K562 (cell line): Measurements from ENCODE around the gene ABHD18. TPM values are rescaled to one million over a fixed set of nuclear protein-coding genes. Genes with fewer than 3 reads are reported as not detected.
A peak's percentile ranks its signal among the peaks of the same experiment; 100 is the strongest.

Source experiments
- ATAC-seq: fragments of 200-7000 bp; cut with Tn5 transposase; 3 replicates; pipeline ENCODE4 v1.9.1; 2020; ENCODE audit warnings: moderate library complexity
- BruUV-seq: library from RNA; stranded (reverse); fragments of 400-500 nt; replicated peaks from 2 replicates; lab custom pipeline; 2021; lab: Mats Ljungman, UMichigan
- CTCF ChIA-PET: fragments of 300-600 bp; formaldehyde crosslinking; extraction: SDS; loops from one replicate; lab custom pipeline; 2021; ENCODE audit warnings: low intra/inter-chr PET ratio; lab: Yijun Ruan, JAX
- POLR2A ChIA-PET: fragments of 300-600, 350-650 bp; sonication (Branson Sonifier 250); formaldehyde crosslinking; extraction: SDS; loops from one replicate; lab custom pipeline; 2021; ENCODE audit warnings: antibody characterized with exemption, inconsistent platforms; lab: Yijun Ruan, JAX
- DNase-seq, 4 experiments: peaks; one replicate each; pipeline versions ENCODE4 v3.0.0 to v3.0.0-alpha.2; 2011 to 2018; ENCODE audit warnings: low spot score in 3 of 4, mixed read lengths in 3 of 4; ENCODE audit errors: extremely low read depth in 1 of 4
- FAIRE-seq: peaks from 2 replicates; lab custom pipeline; 2011; peaks lifted over from hg19 to GRCh38; lab: Jason Lieb, UNC
- H2AFZ ChIP-seq: 2 replicates; pipeline ENCODE4 v1.6.0; 2011; ENCODE audit warnings: low read depth, low read length, control low read depth, inconsistent platforms
- H3K27ac ChIP-seq: fragments of 200-600 bp; 3 replicates; pipeline ENCODE4 v1.8.0; 2011; ENCODE audit warnings: low read depth, mild to moderate bottlenecking, control low read depth, inconsistent platforms, low read length, moderate library complexity, mixed read lengths; ENCODE audit errors: extremely low read depth
- H3K27me3 ChIP-seq, 2 experiments: fragments of 300-600 bp in 1 of 2; 2 replicates in 1 of 2; 3 replicates in 1 of 2; pipeline versions ENCODE4 v1.6.0 to v1.8.0; 2011; ENCODE audit warnings: inconsistent platforms in 2 of 2, low read length in 2 of 2, mild to moderate bottlenecking in 1 of 2, mixed read lengths in 1 of 2, moderate library complexity in 1 of 2; ENCODE audit not compliant: control insufficient read depth in 2 of 2, insufficient read depth in 2 of 2
- H3K36me3 ChIP-seq: fragments of 300-600 bp; 3 replicates; pipeline ENCODE4 v1.8.0; 2011; ENCODE audit warnings: mild to moderate bottlenecking, low read length, inconsistent platforms; ENCODE audit not compliant: control insufficient read depth, insufficient read depth
- H3K4me1 ChIP-seq, 2 experiments: fragments of 200-600 bp in 1 of 2; replicated peaks in 1 of 2; 2 replicates in 1 of 2; 3 replicates in 1 of 2; pipeline versions ENCODE4 v1.5.1 to v1.8.0; 2011; ENCODE audit warnings: inconsistent platforms in 2 of 2, low read length in 2 of 2, mild to moderate bottlenecking in 1 of 2, mixed read lengths in 1 of 2, moderate library complexity in 1 of 2; ENCODE audit not compliant: control insufficient read depth in 2 of 2, insufficient read depth in 2 of 2
- H3K4me2 ChIP-seq: 2 replicates; pipeline ENCODE4 v1.6.1; 2011; ENCODE audit warnings: low read length, control low read depth, inconsistent platforms, mixed read lengths; ENCODE audit not compliant: insufficient read depth
- H3K4me3 ChIP-seq: fragments of 200-600 bp; sonication (generic), shearing (Covaris generic); 2 replicates; pipeline ENCODE4 v1.5.1; 2016; ENCODE audit warnings: control low read depth, inconsistent platforms
- H3K79me2 ChIP-seq: fragments of 200-600 bp; 3 replicates; pipeline ENCODE4 v1.8.0; 2011; ENCODE audit warnings: low read length, inconsistent platforms; ENCODE audit not compliant: control insufficient read depth, insufficient read depth
- H3K9ac ChIP-seq, 2 experiments: 2 replicates each; pipeline versions ENCODE4 v1.6.0 to v1.6.1; 2011; ENCODE audit warnings: low read depth in 2 of 2, low read length in 2 of 2, control low read depth in 1 of 2, inconsistent platforms in 1 of 2, mild to moderate bottlenecking in 1 of 2, mixed read lengths in 1 of 2; ENCODE audit not compliant: insufficient read depth in 1 of 2
- H3K9me1 ChIP-seq: one replicate; pipeline ENCODE4 v1.6.0; 2011; ENCODE audit warnings: inconsistent platforms, mild to moderate bottlenecking, low read length, moderate library complexity; ENCODE audit not compliant: control insufficient read depth, insufficient read depth
- H3K9me3 ChIP-seq: replicated peaks from 2 replicates; pipeline ENCODE4 v1.5.1; 2011; ENCODE audit warnings: low read depth, low read length, inconsistent platforms; ENCODE audit not compliant: control insufficient read depth, insufficient read depth
- H4K20me1 ChIP-seq: replicated peaks from 2 replicates; pipeline ENCODE4 v1.6.1; 2011; ENCODE audit warnings: low read length, inconsistent platforms, mixed read lengths; ENCODE audit not compliant: control insufficient read depth, insufficient read depth
- ARID4B ChIP-seq: sonication (generic); formaldehyde crosslinking; IDR thresholded peaks from 2 replicates; pipeline ENCODE4 v1.8.0; 2022; ENCODE audit warnings: mild to moderate bottlenecking, missing genetic modification reagents
- ATF6 ChIP-seq: sonication (generic); formaldehyde crosslinking; IDR thresholded peaks from 2 replicates; pipeline ENCODE4 v1.4.0; 2020; ENCODE audit warnings: mild to moderate bottlenecking, missing genetic modification reagents
- CBFB ChIP-seq: sonication (generic); formaldehyde crosslinking; IDR thresholded peaks from 2 replicates; pipeline ENCODE4 v1.4.0; 2020; ENCODE audit warnings: mild to moderate bottlenecking, missing genetic modification reagents
- HMGN3 ChIP-seq: IDR thresholded peaks from 2 replicates; pipeline ENCODE4 v1.6.1; 2011; ENCODE audit warnings: borderline replicate concordance, low read depth, mild to moderate bottlenecking, mixed read lengths, low read length; ENCODE audit not compliant: insufficient read length; ENCODE audit errors: extremely low read depth
- KAT7 ChIP-seq: sonication (generic); formaldehyde crosslinking; IDR thresholded peaks from 2 replicates; pipeline ENCODE4 v1.8.0; 2022; ENCODE audit warnings: missing genetic modification reagents, mild to moderate bottlenecking, borderline replicate concordance
- MEIS2 ChIP-seq: fragments of 450-650 bp; IDR thresholded peaks from 2 replicates; pipeline ENCODE4 v1.6.1; 2014; ENCODE audit warnings: mild to moderate bottlenecking; ENCODE audit not compliant: partially characterized antibody
- NONO ChIP-seq, 2 experiments: fragments of 200-400 bp in 1 of 2; fragments of 450-650 bp in 1 of 2; formaldehyde crosslinking in 1 of 2; IDR thresholded peaks; 2 replicates each; pipeline ENCODE4 v1.6.1; 2017; ENCODE audit warnings: low read depth in 2 of 2, mild to moderate bottlenecking in 2 of 2, moderate library complexity in 2 of 2, low read length in 1 of 2
- PKNOX1 ChIP-seq: fragments of 450-650 bp; IDR thresholded peaks from 2 replicates; pipeline ENCODE4 v1.6.1; 2016
- SIN3B ChIP-seq: fragments of 450-650 bp; IDR thresholded peaks from 2 replicates; pipeline ENCODE4 v1.6.1; 2017; ENCODE audit warnings: low read depth, mild to moderate bottlenecking, moderate library complexity
- ZEB2 ChIP-seq: fragments of 450-650 bp; IDR thresholded peaks from 2 replicates; pipeline ENCODE4 v1.6.1; 2016
- ZFP1 ChIP-seq: fragments of 450-650 bp; formaldehyde crosslinking; IDR thresholded peaks from 2 replicates; pipeline ENCODE4 v1.4.0; 2020; ENCODE audit warnings: mild to moderate bottlenecking, mixed read lengths
- ZNF311 ChIP-seq: fragments of 250-450 bp; sonication (Bioruptor Pico); IDR thresholded peaks from 2 replicates; pipeline ENCODE4 v1.4.0; 2020; ENCODE audit warnings: mild to moderate bottlenecking, moderate library complexity
- ZNF57 ChIP-seq: fragments of 450-650 bp; formaldehyde crosslinking; IDR thresholded peaks from 2 replicates; pipeline ENCODE4 v1.4.0; 2020; ENCODE audit warnings: mild to moderate bottlenecking, moderate library complexity
- ZNF584 ChIP-seq: fragments of 200-800 bp; sonication (Bioruptor generic); IDR thresholded peaks from 2 replicates; pipeline ENCODE4 v1.6.1; 2016; ENCODE audit warnings: low read depth, mild to moderate bottlenecking, missing genetic modification characterization, missing compliant biosample characterization
- WGBS: fragments of 100-300 bp; shearing (Covaris generic); methylation state at CpG from one replicate; pipeline ENCODE4 v1.1.6; 2016; ENCODE audit warnings: low coverage, mixed read lengths; ENCODE audit not compliant: insufficient coverage; ENCODE audit errors: missing lambda C conversion rate; 5-methylcytosine and 5-hydroxymethylcytosine counted together
- in situ Hi-C: fragments of 300-500 bp; cut with MboI; formaldehyde crosslinking; loops from 4 replicates; pipeline ENCODE4 v1.15.0; 2018; ENCODE audit warnings: inconsistent platforms, mixed read lengths
- intact Hi-C: fragments of 100-400 bp; cut with micrococcal nuclease; formaldehyde crosslinking; loops from 2 replicates; pipeline ENCODE4 v1.14.2; 2022
- polyA plus RNA-seq, 8 experiments: library from polyadenylated mRNA; depleted of rRNA in 4 of 8; stranded (reverse) in 5 of 8; unstranded in 3 of 8; fragments of >200 nt; fragmentation: Nextera tagmentation in 2 of 8; fragmentation: Illumina TruSeq in 1 of 8; extraction: Ambion mirVana in 2 of 8; extraction: Trizol in 1 of 8; gene quantifications; 2 replicates each; pipeline versions ENCODE4 v1.2.1 to v1.2.3, GENCODE V29; 2011 to 2014; ENCODE audit warnings: inconsistent platforms in 1 of 8, missing spikeins in 1 of 8
- total RNA-seq, 7 experiments: library from RNA; depleted of rRNA in 6 of 7; stranded (reverse); fragments of >200 nt in 6 of 7; fragmentation: Illumina TruSeq in 2 of 7; extraction: Trizol in 2 of 7; gene quantifications; 2 replicates each; pipeline versions ENCODE4 v1.2.1 to v1.2.3, GENCODE V29; 2011 to 2021; ENCODE audit warnings: low replicate concordance in 1 of 7

Gene ABHD18
- total and polyA plus RNA-seq, 9 of the 15 experiments (the other 6 are each of a cell fraction or from before 2014, with no cell fraction given): 6.1 to 25.0 (median 16.0) TPM

- CTCF ChIA-PET: no interaction called here
- Histone ChIP-seq H2AFZ (peak overlapping the region; percentile 99), H3K9me1 (no peaks in the 10 kb centered on the region), H4K20me1 (no peaks in the 10 kb centered on the region), H3K9me3 (no peaks in the 10 kb centered on the region), H3K9ac (peak overlapping the region; percentile 87 to 100), H3K27ac (peak overlapping the region; percentile 80), H3K4me3 (peak overlapping the region; percentile 59), H3K4me2 (peak overlapping the region; percentile 81), H3K4me1 (peaks cover 13 to 31% of the 10 kb centered on the region in 2 experiments), H3K27me3 (no peaks in the 10 kb centered on the region), H3K79me2 (peaks cover 85% of the 10 kb centered on the region), H3K36me3 (peaks cover 21% of the 10 kb centered on the region)
- intact Hi-C loops: loop anchor here (1.0 to 5.0 kb wide), 4 partner anchors 85 to 358 kb away; partner anchors contain the start of genes HSPA4L, LARP1B and PLK4
- in situ Hi-C loops: no loop called here
- POLR2A ChIA-PET: interaction anchor here (0.7 to 1.4 kb wide), 12 partner anchors 9 to 307 kb away, joined by 3 to 11 read pairs (median 4); partner anchors contain the start of gene LARP1B
- WGBS: 1% methylated on average over 13 of the region's 15 CpGs
- peak; percentile 49 to 84 (median 57) for DNase-seq
- peak; percentile 54 for FAIRE-seq
- no TSS peak for BruUV-seq
- ATAC-seq: peak; percentile 65
- TF ChIP-seq SIN3B: 0 out of 2 replicates have a peak, but pooled peaks have one; percentile 18
- TF ChIP-seq HMGN3: peak; percentile 9
- TF ChIP-seq ARID4B (CRISPR knock-in tag): 0 out of 2 replicates have a peak, but pooled peaks have one; percentile 3
- TF ChIP-seq ATF6: 0 out of 2 replicates have a peak, but pooled peaks have one; percentile 87
- peak; percentile 83 for TF ChIP-seq PKNOX1
- no peak for TF ChIP-seq NONO (IDR thresholded peaks at IDR 0.05; ENCODE audit: low read depth in 2 of 2, low read length in 1 of 2)
- no peak for TF ChIP-seq ZNF311 (CRISPR knock-in tag)
- TF ChIP-seq KAT7 (CRISPR knock-in tag): 0 out of 2 replicates have a peak, but pooled peaks have one; percentile 12
- TF ChIP-seq CBFB (CRISPR knock-in tag): 0 out of 2 replicates have a peak, but pooled peaks have one; percentile 66
- no peak for TF ChIP-seq ZFP1 (CRISPR knock-in tag)
- peak; percentile 68; the same call in 1 of the 2 replicates for TF ChIP-seq ZEB2
- TF ChIP-seq MEIS2: peak; percentile 78
- TF ChIP-seq ZNF584 (CRISPR knock-in tag): 0 out of 2 replicates have a peak, but pooled peaks have one; percentile 29
- no peak for TF ChIP-seq ZNF57 (CRISPR knock-in tag)
Measured at GRCh38 chr4:127965803-127966175, 583 bp downstream of the ABHD18 start.
